ENCODE results near the gene TACC3. TPM values are rescaled to one million over a fixed set of nuclear protein-coding genes. Genes with fewer than 3 reads are reported as not detected.
A peak's percentile ranks its signal among the peaks of the same experiment; 100 is the strongest.

Gene TACC3
- total RNA-seq, 1 donor from 2014 or later = 42.2 TPM

- peak overlapping the region; percentile 90 for H3K27ac Mint-ChIP-seq (ENCODE audit: unreplicated experiment)
- no peaks in the 10 kb centered on the region for H3K9me3 Mint-ChIP-seq (ENCODE audit: unreplicated experiment)
- peak; percentile 44 for DNase-seq (ENCODE audit: low spot score)
- peaks cover 5% of the 10 kb centered on the region for H3K27me3 Mint-ChIP-seq (ENCODE audit: unreplicated experiment)
- peaks cover 14% of the 10 kb centered on the region for H3K36me3 Mint-ChIP-seq (ENCODE audit: low read depth, unreplicated experiment)
- no peak for TF ChIP-seq CTCF (IDR thresholded peaks at IDR 0.05; ENCODE audit: unreplicated experiment)
- peaks cover 17% of the 10 kb centered on the region for H3K4me1 Mint-ChIP-seq (ENCODE audit: unreplicated experiment)
- H3K4me3 Mint-ChIP-seq (ENCODE audit: unreplicated experiment) = peak overlapping the region; percentile 98
Measured at GRCh38 chr4:1711571-1712215, 9.6 kb upstream of the TACC3 start.

GRCh38 chr4:1712216-1713002, 8.9 kb upstream of the TACC3 start, which contains the start of gene SLBP:
Gene SLBP (minus strand): TSS chr4:1712319. CDS start chr4:1712188, 131 bp downstream.
- Mint-ChIP-seq H3K9me3 (ENCODE audit: unreplicated experiment) (no peaks in the 10 kb centered on the region), H3K4me1 (ENCODE audit: unreplicated experiment) (peaks cover 17% of the 10 kb centered on the region), H3K36me3 (ENCODE audit: low read depth, unreplicated experiment) (peaks cover 13% of the 10 kb centered on the region), H3K4me3 (ENCODE audit: unreplicated experiment) (peak within 1 kb of the TSS; percentile 98), H3K27ac (ENCODE audit: unreplicated experiment) (peak within 1 kb of the TSS; percentile 90), H3K27me3 (ENCODE audit: unreplicated experiment) (peaks cover 5% of the 10 kb centered on the region)
- no peak for TF ChIP-seq CTCF (IDR thresholded peaks at IDR 0.05; ENCODE audit: unreplicated experiment)
- DNase-seq (ENCODE audit: low spot score) = peak; percentile 84

- no peak for TF ChIP-seq CTCF (IDR thresholded peaks at IDR 0.05; ENCODE audit: unreplicated experiment)
- H3K4me3 Mint-ChIP-seq (ENCODE audit: unreplicated experiment) = peak overlapping the region; percentile 94
- DNase-seq (ENCODE audit: low spot score) = no peak
- H3K27ac Mint-ChIP-seq (ENCODE audit: unreplicated experiment) = peak overlapping the region; percentile 78
- peaks cover 17% of the 10 kb centered on the region for H3K4me1 Mint-ChIP-seq (ENCODE audit: unreplicated experiment)
- H3K36me3 Mint-ChIP-seq (ENCODE audit: low read depth, unreplicated experiment) = peaks cover 11% of the 10 kb centered on the region
- no peaks in the 10 kb centered on the region for H3K9me3 Mint-ChIP-seq (ENCODE audit: unreplicated experiment)
- H3K27me3 Mint-ChIP-seq (ENCODE audit: unreplicated experiment) = peaks cover 5% of the 10 kb centered on the region
Measured at GRCh38 chr4:1713003-1713851, 8.1 kb upstream of the TACC3 start.

- Mint-ChIP-seq H3K27ac (ENCODE audit: unreplicated experiment) (no peak overlapping the region), H3K36me3 (ENCODE audit: low read depth, unreplicated experiment) (peaks cover 11% of the 10 kb centered on the region), H3K4me1 (ENCODE audit: unreplicated experiment) (peaks cover 17% of the 10 kb centered on the region), H3K27me3 (ENCODE audit: unreplicated experiment) (peaks cover 5% of the 10 kb centered on the region), H3K9me3 (ENCODE audit: unreplicated experiment) (no peaks in the 10 kb centered on the region), H3K4me3 (ENCODE audit: unreplicated experiment) (no peak overlapping the region)
- no peak for TF ChIP-seq CTCF (IDR thresholded peaks at IDR 0.05; ENCODE audit: unreplicated experiment)
- no peak for DNase-seq (ENCODE audit: low spot score)
Measured at GRCh38 chr4:1714303-1715001, 6.9 kb upstream of the TACC3 start.
